Erythroblast (primary cell): ENCODE measurements around the gene SCD5.

Experiments
- DNase-seq, 2 experiments: peaks; one replicate each; lab custom pipeline; 2025; lab: John Stamatoyannopoulos, UW
- GATA1 ChIP-seq: IDR thresholded peaks from 2 replicates; pipeline ENCODE4 v1.6.1; 2011; ENCODE audit warnings: low read depth, mild to moderate bottlenecking, control low read depth, low read length, moderate library complexity
- POLR2A ChIP-seq: IDR thresholded peaks from 2 replicates; pipeline ENCODE4 v1.6.1; 2011; ENCODE audit warnings: mild to moderate bottlenecking, low read length

SCD5 gene

DNA sequence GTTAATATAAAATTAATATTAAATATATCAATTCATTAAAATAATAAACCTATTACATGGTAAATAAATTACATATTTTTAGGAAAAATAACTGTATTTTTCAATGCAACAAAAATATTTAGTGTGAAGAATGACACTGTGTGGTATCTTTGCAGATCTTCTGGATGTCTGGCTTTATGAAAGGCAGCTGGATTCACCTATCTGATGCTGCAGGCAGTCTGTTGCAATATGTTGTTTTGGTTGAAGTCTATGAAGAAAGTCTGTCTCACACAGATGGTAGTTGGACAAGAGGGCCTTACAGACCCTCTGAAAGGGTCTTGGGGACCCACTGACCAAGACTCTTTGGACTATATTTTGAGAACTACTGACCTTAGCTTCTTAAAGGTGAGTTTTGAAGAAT is 147.7 kb downstream of the SCD5 start:
- TF ChIP-seq GATA1 (no peak), POLR2A (no peak)
- DNase-seq, result no peak

DNA sequence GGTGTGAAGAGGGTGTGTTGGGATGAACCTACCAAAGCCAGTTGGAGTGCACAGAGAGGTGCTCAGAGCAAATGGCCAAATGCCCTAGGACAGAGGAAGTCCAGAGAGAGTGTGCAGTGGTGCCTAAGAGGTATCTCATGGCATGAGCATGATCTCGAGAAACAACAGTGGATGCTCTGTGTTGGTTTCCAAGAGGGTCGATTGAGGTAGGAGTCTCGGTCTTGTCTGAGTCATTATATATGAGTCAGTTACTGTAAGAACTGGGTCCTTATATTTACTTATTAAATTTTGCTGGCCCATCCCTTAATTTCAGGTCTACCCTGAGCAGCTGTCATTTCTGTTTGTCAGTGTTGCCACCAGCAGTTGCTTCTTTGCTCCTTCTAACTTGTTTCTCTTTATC is 150.2 kb downstream of the SCD5 start:
- DNase-seq, result no peak
- TF ChIP-seq GATA1 (no peak), POLR2A (no peak)

DNA sequence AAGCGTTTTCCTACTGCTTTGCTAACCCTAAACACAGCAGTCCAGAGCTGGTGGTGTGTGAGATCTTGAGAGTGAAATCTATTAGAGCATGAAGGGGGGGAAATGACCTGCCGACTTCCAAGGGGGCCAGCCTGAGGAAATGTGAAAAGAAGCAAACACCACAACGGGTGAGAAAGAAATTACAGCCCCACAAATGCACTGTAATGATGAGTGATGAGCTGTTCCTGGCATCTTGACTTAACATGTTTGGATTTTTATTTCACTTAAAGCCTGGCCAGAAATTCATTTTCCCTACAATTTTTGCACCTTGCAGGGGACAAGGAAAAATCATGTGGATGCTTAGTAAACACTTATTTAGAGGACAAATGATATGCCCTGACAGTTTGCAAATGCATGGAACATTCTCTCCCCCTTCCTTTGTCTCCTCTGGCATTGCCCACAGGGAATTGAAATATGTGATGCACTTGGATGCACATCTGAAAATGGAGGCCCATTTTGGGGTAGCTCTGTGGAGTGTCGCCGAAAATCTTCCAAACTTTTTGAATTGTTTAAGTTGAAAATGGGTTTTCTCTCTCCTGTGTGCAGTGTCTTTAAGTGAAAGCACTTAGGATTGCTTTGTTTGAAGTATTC is 152.5 kb downstream of the SCD5 start:
- no peak for DNase-seq

DNA sequence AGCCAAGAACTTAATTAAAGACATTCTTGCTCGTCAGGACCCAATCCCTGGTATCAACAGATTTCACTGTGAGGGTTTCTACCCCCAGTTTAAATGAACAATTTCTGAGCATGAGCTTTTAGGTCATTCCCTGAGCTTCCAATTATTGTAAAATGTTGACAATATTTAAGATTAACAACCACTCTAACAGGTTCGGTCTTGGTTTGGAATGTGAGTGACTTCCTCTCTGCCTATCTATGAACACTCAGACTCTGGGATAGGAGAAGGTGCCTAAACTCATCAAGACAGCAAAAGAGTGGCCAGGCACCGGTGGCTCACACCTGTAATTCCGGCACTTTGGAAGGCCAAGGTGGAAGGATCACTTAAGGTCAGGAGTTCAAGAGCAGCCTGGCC is 153.9 kb downstream of the SCD5 start:
- no peak for TF ChIP-seq GATA1
- TF ChIP-seq POLR2A, result no peak
- no peak for DNase-seq

More for the DNA sequence above, 152.5 kb downstream of the SCD5 start:
- no peak for TF ChIP-seq POLR2A
- TF ChIP-seq GATA1, result no peak

DNA sequence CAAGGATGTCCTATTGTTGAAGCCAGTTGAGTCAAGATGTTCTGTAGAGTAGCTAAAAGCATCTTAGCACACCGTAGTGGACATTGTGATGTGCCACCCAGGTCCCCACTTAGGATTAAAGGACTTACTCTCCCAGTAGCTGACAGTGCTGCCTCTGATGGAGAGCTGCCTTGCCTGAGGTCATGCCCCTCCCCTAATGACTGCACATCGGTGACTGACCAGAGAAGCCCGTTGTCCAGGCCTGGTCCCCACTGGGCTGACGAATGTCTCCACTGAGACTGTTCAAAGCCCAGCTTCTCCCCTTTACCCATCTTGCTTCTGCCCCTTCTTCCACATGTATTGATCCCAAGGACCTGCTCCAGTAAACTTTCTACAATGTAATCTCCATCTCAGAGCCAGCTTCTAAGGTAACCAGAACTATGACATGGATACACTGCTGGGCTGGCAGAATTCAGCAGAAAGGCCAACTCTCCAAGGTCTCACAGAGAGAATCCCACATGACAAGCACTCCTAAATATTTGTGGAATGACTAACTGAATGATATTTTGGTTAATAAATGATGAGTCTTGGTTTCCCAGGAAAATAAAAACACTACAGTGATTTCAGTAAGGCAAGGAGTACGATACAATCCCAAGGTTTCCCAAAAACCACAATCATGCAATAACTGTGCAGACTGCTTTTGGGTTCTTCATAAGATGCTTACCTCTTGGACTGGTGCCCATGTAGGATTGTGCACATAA is 154.4 kb downstream of the SCD5 start:
- no peak for TF ChIP-seq GATA1
- TF ChIP-seq POLR2A, result no peak

DNA sequence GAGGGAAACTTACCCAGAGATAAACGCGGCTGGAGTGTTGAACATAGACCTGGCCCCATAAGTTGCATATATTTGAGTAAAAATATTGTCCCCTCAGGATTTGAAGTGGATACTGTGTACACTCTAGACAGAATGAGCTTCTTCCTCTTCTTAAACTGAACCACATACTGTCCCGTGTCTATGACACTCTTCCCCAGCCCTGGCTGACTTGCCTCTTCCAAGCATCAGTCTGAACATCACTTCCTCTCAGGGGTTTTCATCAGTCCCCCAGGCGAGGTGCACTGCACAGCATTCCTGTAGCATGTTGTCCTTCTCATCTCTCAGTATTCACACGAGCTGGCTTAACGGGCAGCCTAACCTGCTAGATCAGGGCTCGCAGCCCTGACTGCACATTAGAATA is 156.3 kb downstream of the SCD5 start:
- TF ChIP-seq GATA1 (no peak), POLR2A (no peak)
- DNase-seq, result no peak

More for the DNA sequence above, 154.4 kb downstream of the SCD5 start:
- no peak for DNase-seq

DNA sequence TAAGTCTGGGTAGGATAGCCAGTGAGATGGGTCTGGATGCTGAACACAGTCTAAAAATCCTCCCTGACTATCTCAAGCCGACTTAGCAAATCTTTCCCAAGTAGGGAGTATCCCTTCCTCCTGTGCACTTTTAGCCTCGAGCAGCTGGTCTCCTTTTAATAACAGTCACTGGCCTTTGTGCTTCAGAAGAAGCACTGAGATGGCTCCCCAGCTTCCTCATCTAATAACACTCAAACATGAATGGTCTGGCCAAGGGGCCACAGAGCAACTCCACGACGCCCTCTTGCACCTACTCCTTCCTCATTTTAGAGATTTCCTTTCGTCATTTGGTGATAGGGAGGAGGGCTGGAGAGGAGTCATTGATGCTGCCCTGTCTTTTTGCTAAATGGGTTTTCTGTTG is 158.1 kb downstream of the SCD5 start:
- no peak for TF ChIP-seq POLR2A
- TF ChIP-seq GATA1, result no peak

DNA sequence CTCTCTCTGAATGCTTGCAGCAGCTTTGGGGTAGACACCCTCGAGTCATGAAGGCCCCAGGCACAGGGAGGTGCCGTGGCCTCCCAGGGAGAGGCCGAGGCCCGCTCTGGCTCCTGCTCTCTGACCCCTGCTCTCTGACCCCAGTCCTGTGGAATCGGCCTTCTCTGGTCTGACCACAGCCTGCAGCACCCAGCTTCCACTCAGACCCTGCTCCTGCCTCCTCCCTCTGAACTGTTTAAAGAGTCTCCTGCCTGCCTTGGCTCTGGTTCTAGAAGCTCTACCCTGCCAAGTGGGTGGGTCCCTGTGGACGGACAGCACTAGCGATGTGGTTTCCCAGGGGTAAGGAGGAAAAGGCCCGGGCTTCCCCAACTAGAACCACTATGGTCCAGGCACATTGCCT is 158.6 kb downstream of the SCD5 start:
- no peak for DNase-seq
- TF ChIP-seq POLR2A (no peak), GATA1 (no peak)

More for the DNA sequence above, 158.1 kb downstream of the SCD5 start:
- DNase-seq, result no peak

DNA sequence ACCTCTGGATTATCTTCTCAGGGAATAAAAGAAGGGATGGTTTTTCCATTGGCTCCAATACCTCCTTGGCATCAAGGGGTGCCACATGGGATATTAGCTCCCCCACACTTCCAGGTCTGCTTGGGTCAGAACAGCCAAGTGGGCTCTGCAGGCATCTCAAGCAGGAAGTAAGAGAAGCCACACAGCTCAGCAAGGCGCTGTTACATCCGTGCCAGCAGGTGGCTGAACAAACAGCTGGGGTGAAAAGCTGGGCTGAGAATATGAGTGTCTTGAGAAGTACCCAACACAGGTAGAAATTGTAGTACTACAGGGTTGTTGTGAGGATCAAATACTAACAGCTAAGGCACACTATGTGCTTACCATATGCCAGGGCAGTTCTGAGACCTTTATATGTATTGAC is 160.1 kb downstream of the SCD5 start:
- no peak for DNase-seq
- no peak for TF ChIP-seq POLR2A
- TF ChIP-seq GATA1, result no peak

DNA sequence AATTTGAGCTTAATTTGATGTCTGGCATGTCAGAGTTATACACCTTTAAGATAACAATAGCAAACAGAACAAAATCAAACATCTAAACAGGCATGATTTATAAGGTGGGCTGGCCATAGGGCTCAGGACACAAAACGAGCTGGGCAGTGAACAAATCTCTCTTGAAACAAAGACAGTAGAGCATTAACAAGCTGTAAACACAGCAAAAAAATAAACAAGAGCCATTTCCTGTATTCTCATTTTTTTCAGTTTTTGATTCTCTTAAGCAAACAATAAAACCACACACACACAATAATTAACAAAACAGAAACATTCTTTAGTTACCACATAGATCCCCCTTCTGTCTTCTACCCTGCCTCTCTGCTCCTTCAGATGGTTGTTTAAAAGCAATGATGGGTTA is 168.5 kb downstream of the SCD5 start:
- DNase-seq, result no peak
- no peak for TF ChIP-seq POLR2A
- no peak for TF ChIP-seq GATA1

DNA sequence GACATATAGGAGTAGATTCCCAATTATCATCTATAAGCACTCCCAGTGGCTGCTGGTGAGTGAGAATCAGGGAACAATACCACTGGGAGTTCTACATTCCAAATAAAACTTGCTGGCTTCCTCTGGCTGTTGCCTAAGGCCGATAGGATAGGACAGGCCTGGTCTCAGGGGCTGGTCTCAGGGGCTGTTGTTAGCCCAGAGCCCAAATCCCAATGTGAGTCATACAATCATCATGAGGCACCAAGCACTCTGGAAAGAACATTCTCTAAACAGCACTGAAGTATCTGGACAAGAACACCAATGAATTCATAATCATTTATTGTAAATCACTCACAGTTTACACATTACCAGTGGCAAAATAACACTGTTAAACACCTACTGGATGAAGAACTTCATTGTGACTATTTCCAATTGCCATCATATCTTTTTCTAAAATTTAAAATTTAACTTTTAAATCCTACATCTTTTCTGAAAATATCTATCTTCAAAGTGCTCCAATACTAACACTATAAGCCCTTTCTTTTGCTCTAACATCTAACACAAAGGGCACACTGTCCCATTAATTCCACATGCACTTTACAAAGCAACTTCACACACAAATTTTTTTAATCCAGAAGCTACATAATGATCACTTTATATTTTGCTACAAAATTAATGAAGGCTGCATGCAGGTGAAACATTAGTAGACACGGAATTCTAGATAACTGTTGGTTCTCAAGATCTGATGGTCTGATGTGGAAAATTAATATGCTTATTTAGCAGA is 169.2 kb downstream of the SCD5 start:
- DNase-seq, result no peak
- no peak for TF ChIP-seq GATA1
- no peak for TF ChIP-seq POLR2A

DNA sequence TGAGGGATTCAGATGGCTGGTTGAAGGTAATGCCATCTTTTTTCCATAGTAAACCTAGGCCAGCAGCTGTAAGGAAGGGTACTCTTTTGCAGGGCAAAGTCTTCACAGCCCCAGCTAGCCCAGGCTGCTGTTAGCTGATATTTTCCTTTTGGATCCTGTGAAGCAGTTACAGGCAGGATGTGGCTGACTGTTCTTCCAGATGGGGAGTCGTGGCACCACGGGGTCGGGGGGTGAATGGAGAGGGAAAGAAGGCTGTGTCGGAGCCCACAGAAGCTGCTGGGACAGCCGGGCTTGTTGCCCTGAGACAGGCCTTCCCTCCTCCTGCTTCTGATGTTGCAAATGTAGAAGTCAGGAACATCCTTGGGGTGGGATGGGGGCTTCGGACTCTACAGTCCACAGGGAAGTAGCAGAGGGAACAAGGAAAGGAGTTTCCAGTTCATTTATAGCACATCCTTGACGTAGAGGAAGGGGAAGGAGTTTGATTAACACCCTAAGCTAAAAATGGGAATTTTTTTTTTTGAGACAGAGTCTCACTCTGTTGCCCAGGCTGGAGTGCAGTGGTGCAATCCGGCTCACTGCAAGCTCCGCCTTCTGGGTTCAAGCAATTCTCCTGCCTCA is 172.2 kb downstream of the SCD5 start:
- no peak for DNase-seq
- TF ChIP-seq POLR2A, result no peak
- TF ChIP-seq GATA1, result no peak

DNA sequence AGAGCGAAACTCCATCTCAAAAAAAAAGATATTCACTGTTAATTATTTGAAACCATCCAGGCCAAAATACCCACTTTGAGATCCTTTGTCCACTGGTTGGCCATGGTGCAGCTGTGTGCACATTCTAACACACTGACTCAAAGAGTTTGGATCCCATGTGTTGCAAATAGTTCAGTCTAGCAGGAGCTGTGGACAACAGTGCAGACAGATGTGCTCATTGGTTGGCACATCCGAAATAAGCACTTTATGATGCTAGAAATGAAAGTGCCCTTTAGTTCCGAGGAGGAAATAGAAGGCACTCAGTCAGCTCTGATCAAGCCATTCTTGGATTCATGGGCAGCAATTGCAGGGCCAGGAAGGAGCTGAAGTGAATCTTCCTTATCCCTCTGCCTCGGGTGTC is 173.8 kb downstream of the SCD5 start:
- DNase-seq, result no peak
- TF ChIP-seq GATA1, result no peak
